Keratinocyte (primary cell): ENCODE results near the gene FRMD4B. TPM values are rescaled to one million over a fixed set of nuclear protein-coding genes. Genes with fewer than 3 reads are reported as not detected.

Experiments used
- DNase-seq: peaks from one replicate; pipeline ENCODE4 v3.0.0-alpha.2; 2011; ENCODE audit warnings: low read depth, missing footprints, low spot score
- FAIRE-seq: peaks from 2 replicates; lab custom pipeline; 2011; peaks lifted over from hg19 to GRCh38; lab: Jason Lieb, UNC
- H2AFZ ChIP-seq: 2 replicates; pipeline ENCODE4 v1.6.0; 2012; ENCODE audit warnings: low read length, control low read depth, inconsistent platforms; ENCODE audit not compliant: control insufficient read depth
- H3K27ac ChIP-seq: 2 replicates; pipeline ENCODE4 v1.5.1; 2011; ENCODE audit warnings: low read length; ENCODE audit not compliant: control insufficient read depth, insufficient read depth
- H3K27me3 ChIP-seq: 3 replicates; pipeline ENCODE4 v1.6.0; 2011; ENCODE audit warnings: low read length; ENCODE audit not compliant: control insufficient read depth, insufficient read depth; ENCODE audit errors: extremely low read depth
- H3K36me3 ChIP-seq, 2 experiments: 2 replicates in 1 of 2; 3 replicates in 1 of 2; pipeline ENCODE4 v1.5.1; 2011; ENCODE audit warnings: low read length in 2 of 2, mild to moderate bottlenecking in 1 of 2; ENCODE audit not compliant: control insufficient read depth in 2 of 2, insufficient read depth in 2 of 2; ENCODE audit errors: extremely low read depth in 1 of 2
- H3K4me1 ChIP-seq: 3 replicates; pipeline ENCODE4 v1.5.1; 2011; ENCODE audit warnings: low read length; ENCODE audit not compliant: control insufficient read depth, insufficient read depth; ENCODE audit errors: extremely low read depth
- H3K4me2 ChIP-seq: 3 replicates; pipeline ENCODE4 v1.6.0; 2011; ENCODE audit warnings: low read depth, low read length; ENCODE audit not compliant: control insufficient read depth, insufficient read depth; ENCODE audit errors: extremely low read depth
- H3K4me3 ChIP-seq, 3 experiments: fragments of 200-600 bp in 1 of 3; sonication (generic) in 1 of 3; 2 replicates in 2 of 3; 3 replicates in 1 of 3; pipeline ENCODE4 v1.5.1; 2011 to 2016; ENCODE audit warnings: low read length in 3 of 3, mild to moderate bottlenecking in 3 of 3, control low read depth in 2 of 3, inconsistent platforms in 1 of 3, low read depth in 1 of 3, mixed read lengths in 1 of 3, mixed run types in 1 of 3, moderate library complexity in 1 of 3; ENCODE audit not compliant: control insufficient read depth in 2 of 3, insufficient read depth in 2 of 3; ENCODE audit errors: extremely low read depth in 1 of 3
- H3K79me2 ChIP-seq: 2 replicates; pipeline ENCODE4 v1.6.0; 2012; ENCODE audit warnings: low read length; ENCODE audit not compliant: control insufficient read depth, insufficient read depth
- H3K9ac ChIP-seq: 3 replicates; pipeline ENCODE4 v1.6.0; 2011; ENCODE audit warnings: low read length; ENCODE audit not compliant: control insufficient read depth, insufficient read depth; ENCODE audit errors: extremely low read depth
- H3K9me1 ChIP-seq: 3 replicates; pipeline ENCODE4 v1.6.0; 2011; ENCODE audit warnings: low read length; ENCODE audit not compliant: control insufficient read depth, insufficient read depth; ENCODE audit errors: extremely low read depth
- H3K9me3 ChIP-seq: 2 replicates; pipeline ENCODE4 v1.5.1; 2012; ENCODE audit warnings: low read depth, low read length; ENCODE audit not compliant: control insufficient read depth
- H4K20me1 ChIP-seq: 3 replicates; pipeline ENCODE4 v1.6.0; 2011; ENCODE audit warnings: low read length; ENCODE audit not compliant: control insufficient read depth, insufficient read depth; ENCODE audit errors: extremely low read depth
- EZH2 ChIP-seq: IDR thresholded peaks from one replicate; pipeline ENCODE4 v1.6.1; 2012; ENCODE audit warnings: inconsistent platforms, mild to moderate bottlenecking, low read length, moderate library complexity
- dilution Hi-C: fragments of 300-500 bp; cut with MboI; formaldehyde crosslinking; loops from one replicate; pipeline ENCODE4 v1.7.0; 2020; ENCODE audit warnings: low sequenced_read_pairs; ENCODE audit not compliant: extremely low pct_ligation_motif_present
- polyA plus RNA-seq, 5 experiments: library from polyadenylated mRNA; depleted of rRNA in 3 of 5; stranded (reverse) in 3 of 5; stranded (forward) in 1 of 5; unstranded in 1 of 5; fragments of >200 nt; gene quantifications; 1 replicate in 1 of 5; 2 replicates in 3 of 5; 3 replicates in 1 of 5; pipeline versions ENCODE4 v1.2.1 to v1.2.3, GENCODE V29; 2011 to 2012; ENCODE audit warnings: missing spikeins in 2 of 5, low read depth in 1 of 5, low replicate concordance in 1 of 5
- TF ChIP-seq, protein P1 (sequence below), 3 experiments: IDR thresholded peaks in 1 of 3; conservative IDR thresholded peaks in 1 of 3; optimal IDR thresholded peaks in 1 of 3; 2 replicates in 2 of 3; 3 replicates in 1 of 3; pipeline versions ENCODE3 to v1.5.1; 2011; ENCODE audit warnings: low read length in 3 of 3, mild to moderate bottlenecking in 3 of 3, moderate library complexity in 2 of 3, control low read depth in 1 of 3, inconsistent platforms in 1 of 3; ENCODE audit not compliant: insufficient read depth in 2 of 3; ENCODE audit errors: extremely low read depth in 1 of 3

FRMD4B gene
- polyA plus RNA-seq, 1 donor (not counting 4 experiments of a cell fraction or from before 2014, with no cell fraction given): 48.3 TPM

GRCh38 chr3:69339760-69340159 is 46.1 kb downstream of the FRMD4B start:
- H3K4me1 ChIP-seq: no peaks in the 10 kb centered on the region
- TF ChIP-seq EZH2: no peak
- TF ChIP-seq, protein P1, sequence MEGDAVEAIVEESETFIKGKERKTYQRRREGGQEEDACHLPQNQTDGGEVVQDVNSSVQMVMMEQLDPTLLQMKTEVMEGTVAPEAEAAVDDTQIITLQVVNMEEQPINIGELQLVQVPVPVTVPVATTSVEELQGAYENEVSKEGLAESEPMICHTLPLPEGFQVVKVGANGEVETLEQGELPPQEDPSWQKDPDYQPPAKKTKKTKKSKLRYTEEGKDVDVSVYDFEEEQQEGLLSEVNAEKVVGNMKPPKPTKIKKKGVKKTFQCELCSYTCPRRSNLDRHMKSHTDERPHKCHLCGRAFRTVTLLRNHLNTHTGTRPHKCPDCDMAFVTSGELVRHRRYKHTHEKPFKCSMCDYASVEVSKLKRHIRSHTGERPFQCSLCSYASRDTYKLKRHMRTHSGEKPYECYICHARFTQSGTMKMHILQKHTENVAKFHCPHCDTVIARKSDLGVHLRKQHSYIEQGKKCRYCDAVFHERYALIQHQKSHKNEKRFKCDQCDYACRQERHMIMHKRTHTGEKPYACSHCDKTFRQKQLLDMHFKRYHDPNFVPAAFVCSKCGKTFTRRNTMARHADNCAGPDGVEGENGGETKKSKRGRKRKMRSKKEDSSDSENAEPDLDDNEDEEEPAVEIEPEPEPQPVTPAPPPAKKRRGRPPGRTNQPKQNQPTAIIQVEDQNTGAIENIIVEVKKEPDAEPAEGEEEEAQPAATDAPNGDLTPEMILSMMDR (optimal IDR thresholded peaks at IDR 0.05 in 1 of 3, IDR thresholded peaks at IDR 0.05 in 1 of 3, conservative IDR thresholded peaks at IDR 0.05 in 1 of 3; ENCODE audit: extremely low read depth in 1 of 3, insufficient read depth in 2 of 3, low read length in 3 of 3): no peak
- H3K79me2 ChIP-seq: peaks cover 37% of the 10 kb centered on the region
- no peak overlapping the region for H3K4me2 ChIP-seq
- no peak overlapping the region for H3K9ac ChIP-seq
- no peak overlapping the region for H3K27ac ChIP-seq
- no peaks in the 10 kb centered on the region for H3K9me1 ChIP-seq
- H3K27me3 ChIP-seq: no peaks in the 10 kb centered on the region
- DNase-seq (no peak), FAIRE-seq (peak; percentile 5)
- H4K20me1 ChIP-seq: no peaks in the 10 kb centered on the region
- no peak overlapping the region for H3K4me3 ChIP-seq
- H3K9me3 ChIP-seq: peaks cover 2% of the 10 kb centered on the region
- H3K36me3 ChIP-seq: peaks cover 7 to 13% of the 10 kb centered on the region in 2 experiments
- H2AFZ ChIP-seq: no peak overlapping the region
- dilution Hi-C loops: no loop called here

DNA sequence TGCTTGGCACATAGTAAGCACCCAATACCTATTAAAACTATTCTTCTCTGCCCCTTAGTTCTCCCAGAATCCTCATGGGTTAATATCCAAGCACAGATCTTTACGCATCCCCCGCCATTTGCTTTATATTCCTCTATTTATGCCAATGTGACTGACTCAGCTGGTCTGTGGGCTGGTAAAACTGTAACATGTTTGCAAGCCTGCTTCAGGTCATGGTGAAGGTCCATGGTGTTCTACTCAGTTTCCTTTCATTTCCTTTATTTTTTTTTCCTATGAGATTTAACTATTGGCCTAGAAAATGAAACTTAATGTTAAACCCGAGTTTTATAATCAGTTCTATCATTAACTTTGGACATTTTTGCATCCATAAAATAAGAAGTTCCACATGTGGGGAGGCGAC is 47.0 kb downstream of the FRMD4B start:
- TF ChIP-seq, protein P1 (optimal IDR thresholded peaks at IDR 0.05 in 1 of 3, IDR thresholded peaks at IDR 0.05 in 1 of 3, conservative IDR thresholded peaks at IDR 0.05 in 1 of 3; ENCODE audit: extremely low read depth in 1 of 3, insufficient read depth in 2 of 3, low read length in 3 of 3): no peak
- no peak for TF ChIP-seq EZH2
- Histone ChIP-seq H3K9ac (no peak overlapping the region), H3K27ac (no peak overlapping the region), H3K36me3 (peaks cover 10 to 13% of the 10 kb centered on the region in 2 experiments), H3K4me1 (no peaks in the 10 kb centered on the region), H2AFZ (no peak overlapping the region), H3K9me3 (peaks cover 2% of the 10 kb centered on the region), H4K20me1 (no peaks in the 10 kb centered on the region), H3K4me3 (no peak overlapping the region), H3K9me1 (no peaks in the 10 kb centered on the region), H3K4me2 (no peak overlapping the region), H3K79me2 (peaks cover 37% of the 10 kb centered on the region), H3K27me3 (no peaks in the 10 kb centered on the region)
- DNase-seq (no peak), FAIRE-seq (no peak)
- dilution Hi-C loops: no loop called here
